Hypothalamus (tissue), 51 donors: Measurements from ENCODE around the gene MPP3.
A peak's percentile ranks its signal among the peaks of the same experiment; 100 is the strongest.

Experiments used
- DNase-seq, 51 donors: peaks; one replicate each; lab custom pipeline; 2025; lab: John Stamatoyannopoulos, UW

The MPP3 gene

DNA sequence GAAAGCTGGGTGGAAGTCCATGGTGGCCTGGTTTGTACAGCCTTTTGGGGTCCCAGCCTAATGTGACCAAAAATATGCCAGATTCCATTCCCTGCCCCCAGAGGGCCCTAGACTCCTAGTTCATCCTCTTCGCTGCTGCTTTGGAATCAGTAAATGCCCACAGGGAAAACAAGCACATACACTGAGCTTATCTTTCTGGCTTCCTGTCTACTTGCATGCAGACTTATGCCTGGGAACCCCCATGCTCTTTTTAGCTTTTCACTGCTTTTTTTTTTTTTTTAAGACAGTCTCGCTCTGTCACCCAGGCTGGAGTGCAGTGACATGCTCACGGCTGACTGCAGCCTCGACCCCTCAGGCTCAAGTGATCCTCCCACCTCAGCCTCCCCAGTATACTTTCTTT lies 7.9 kb upstream of the MPP3 start:
- no peak for DNase-seq

DNA sequence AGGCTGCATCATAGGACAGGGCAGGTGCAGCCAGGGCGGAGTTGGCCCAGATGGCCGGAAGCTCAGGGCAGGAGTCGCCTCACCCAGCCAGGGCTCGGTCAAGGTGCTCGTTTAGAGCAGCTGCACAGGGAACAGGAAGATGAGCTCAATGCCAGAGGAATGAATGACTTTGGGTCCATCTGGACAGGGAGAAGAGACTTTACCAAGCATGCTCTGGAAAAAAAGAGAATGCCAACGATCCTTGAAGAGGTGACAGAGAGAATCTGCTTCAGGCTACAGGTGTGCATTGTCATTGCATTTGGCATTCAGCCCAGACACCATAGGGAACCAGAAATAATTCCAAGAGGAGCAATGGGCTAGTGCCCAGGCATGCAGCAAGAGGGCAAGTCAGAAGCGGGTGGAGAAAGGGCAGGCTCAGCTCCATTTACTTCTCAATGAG lies 6.7 kb upstream of the MPP3 start:
- DNase-seq = no peak

DNA sequence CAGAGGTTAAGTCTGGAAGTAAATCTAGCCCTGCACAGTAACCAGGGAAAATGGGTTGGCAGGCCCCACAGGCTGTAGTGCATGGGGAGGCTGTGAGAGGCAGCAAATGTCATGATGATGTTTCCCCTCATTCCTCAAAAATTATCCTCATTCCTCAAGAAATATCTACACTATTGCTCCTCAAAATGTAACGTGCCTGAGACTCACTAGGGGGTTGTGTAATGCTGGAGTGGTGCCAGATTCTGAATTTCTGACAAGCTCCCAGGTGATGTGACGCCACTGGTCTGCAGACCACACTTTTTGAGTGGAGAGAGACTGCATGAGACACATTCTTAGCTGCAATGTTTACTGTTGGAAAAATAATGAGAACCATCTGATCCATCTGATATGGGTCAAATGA lies 1.2 kb upstream of the MPP3 start:
- no peak for DNase-seq

DNA sequence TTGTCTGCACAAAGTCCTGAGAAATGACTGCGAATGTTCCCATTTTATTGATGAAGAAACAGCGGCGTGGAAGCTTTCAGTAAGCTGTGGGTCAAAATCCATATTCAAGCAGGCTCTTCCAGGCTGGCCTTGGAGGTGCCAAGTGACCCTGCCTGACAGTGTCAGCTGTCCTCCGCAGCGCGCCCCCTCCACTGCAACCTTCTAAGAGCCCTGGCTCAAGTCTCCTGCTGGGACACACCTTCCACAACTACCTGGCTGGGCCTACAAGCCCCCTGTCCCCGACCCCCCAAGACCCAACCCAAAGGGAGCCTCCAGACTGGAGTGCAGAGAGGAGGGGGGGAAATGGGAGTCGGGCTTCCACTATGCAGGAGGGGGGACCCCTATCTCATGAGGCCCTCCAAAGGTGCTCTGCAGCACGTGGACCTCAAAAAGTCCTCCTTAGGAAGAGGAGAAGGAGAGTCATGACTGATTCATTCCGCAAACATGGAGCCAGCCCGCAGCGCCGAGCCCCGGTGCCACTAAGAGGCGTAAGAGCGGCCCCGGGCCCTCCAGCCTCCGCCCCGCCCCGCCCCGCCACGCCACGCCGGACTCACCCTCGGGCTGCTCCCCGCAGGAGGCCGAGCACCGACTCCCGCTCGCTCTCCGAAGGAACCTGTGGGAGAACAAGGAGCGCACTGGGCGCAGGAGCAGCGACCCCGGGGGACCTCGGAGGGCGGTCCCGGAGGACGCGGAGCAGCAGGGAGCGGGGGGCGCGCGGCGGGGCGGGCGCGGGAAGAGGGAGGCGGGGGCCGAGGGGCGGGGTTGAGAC lies 574 bp downstream of the MPP3 start:
- DNase-seq = peak in 17 of 51 donors; percentile 5 to 50 (median 24)

DNA sequence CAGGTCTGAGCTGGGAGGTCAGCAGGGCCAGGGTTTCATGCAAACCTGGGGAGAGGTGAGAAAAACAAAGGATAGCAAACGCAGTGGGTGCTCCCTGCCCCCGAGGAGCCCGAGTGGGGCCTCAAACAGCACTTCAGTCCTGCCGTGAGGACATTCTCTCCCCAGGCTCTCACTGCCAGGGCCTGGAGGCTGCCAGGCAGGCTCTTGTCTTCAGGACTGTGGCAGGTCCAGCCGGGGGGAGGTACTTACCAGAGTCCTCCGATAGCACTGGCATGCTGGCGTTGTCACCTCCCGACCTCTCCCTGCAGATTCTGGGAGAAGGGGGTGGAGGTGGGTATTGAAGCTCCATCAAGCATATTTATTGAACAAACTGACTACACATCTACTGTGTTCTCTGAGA lies 1.3 kb downstream of the MPP3 start:
- DNase-seq = no peak

DNA sequence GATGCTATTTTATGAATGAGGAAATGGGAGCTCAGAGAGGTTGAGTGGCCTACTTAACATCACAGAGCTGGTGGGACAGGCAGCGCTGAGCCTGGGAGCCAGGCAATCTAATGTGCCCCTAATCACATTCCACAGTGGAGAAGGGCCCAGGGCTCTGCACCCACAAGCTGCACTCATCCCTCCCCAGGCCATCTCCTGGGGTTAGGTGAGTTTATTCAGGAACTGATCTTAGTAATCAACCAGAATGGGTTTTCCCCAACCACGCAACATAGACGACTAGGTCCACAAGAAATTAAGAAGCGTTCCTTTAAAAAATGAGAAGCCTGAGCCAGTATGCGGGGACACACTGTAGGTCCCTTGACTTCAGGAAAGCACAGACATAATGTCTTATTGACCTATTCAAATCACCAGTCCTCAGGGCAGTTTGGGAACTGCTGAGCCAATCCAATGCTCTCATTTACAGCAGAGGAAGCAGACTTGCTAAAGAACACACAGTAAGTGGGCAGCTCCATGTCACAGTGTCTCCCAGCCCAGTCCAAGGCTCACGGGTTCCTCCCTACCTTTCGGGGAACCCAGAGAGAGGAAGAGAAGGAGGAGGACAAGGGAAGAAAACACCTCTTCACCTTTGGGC lies 2.3 kb downstream of the MPP3 start:
- DNase-seq = no peak

DNA sequence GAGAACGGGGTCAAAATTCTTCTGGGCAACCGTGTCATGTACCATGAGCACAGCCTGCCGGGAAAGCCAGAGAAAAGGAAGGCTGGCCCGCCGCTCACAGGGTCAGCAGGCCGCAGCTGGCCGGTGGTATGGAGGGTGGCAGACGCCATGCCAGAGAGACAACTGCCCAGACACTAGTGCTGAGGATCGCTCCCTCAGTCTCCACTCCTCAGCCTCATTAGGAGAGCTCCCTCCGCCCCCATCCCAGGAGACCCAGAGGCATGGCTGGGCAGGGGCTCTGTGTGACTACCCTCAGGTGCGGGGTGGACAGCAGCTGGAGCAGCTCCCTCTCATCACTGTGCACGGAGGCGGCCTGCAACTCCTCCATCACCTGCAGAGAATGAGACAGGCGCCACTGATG lies 3.2 kb downstream of the MPP3 start:
- DNase-seq = no peak

DNA sequence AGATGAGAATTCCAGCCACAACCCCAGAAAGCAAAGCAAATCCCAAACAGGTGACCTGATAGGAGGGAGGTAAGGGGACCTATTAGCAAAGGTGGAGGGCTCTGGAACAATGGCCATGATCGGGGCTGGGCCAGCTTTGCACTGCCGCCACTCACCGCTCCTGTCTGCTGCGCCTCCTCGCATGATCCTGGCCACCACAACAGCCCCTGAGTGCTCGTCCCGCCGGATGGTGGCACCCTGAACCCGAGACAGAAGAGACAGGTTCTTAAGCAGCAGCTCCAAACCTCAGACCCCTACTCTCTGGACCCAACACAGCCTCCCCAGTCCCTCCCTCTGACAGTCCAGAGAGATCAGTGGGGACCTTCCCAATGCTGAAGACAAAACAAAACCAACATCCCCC lies 5.3 kb downstream of the MPP3 start:
- no peak for DNase-seq

DNA sequence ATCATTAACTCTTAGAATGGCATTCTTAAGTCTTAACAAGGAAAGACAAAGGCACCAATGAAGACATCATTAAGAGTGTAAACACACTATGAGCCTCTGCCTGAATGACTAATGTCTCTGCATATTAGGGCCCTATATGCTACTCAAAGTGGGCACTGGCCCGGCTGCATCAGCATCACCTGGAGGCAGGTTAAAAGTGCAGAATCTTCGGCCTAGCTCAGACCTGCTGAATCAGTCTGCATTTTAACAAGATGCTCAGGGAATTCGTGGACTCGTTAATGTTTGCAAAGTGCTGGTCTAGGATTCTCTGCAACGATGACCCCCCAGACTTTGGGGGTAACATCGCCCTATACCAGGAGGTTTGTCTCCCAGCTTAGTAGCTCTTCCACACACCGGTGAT lies 6.7 kb downstream of the MPP3 start:
- no peak for DNase-seq

DNA sequence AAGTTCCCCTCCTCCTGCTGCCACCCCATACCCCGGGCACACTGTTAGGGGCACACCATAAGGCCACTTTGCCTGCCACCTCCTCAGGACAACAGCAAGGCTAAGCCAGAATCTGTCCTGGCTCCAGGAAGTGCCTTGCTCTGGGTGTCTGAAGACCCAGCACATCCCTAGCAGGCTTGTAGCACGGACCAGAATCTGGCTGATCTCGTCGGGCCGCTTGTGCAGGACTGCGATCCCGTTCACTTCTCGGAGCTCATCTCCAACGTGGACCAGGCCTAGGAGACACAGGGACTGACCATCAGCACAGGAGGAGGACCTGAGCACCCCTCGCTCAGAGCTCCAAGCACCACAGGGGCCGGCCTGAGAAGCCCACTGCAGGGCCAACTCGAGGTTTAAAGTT lies 7.4 kb downstream of the MPP3 start:
- DNase-seq = no peak

DNA sequence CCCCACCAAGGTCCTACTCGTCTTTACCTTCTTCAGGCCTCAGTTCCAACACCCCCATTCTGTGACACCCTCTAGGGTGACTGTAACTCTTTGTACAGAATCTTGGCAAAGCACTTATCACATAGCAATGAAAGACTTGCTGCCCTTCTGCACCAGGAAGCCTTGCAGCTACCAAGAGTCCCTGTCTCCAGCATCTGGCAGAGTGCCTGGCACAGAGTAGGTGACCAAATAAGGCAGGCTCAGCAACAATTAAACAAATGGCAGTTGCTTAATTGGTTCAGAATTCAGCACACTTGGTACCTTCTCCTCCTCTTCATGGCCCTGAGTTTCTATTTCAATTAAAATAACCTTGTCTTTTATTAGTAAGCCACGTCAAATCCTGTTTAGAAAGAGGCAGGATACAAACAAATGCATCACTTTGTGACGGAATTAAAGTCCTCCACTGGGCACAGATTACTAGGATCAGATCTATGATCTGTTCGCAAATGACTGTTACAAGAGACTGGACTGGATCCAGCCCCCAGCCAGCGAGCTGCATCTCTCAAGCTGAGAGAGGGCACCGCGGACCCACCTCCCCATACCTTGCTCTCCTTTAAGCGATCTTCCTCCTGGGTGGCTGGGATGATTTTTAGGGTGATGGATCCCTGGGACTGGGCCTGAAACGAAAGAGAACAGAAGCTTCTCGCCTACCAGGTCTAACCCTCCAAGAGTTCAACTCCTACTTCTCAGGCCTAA lies 9.4 kb downstream of the MPP3 start:
- DNase-seq = peak in 2 of 51 donors; percentile 8 to 26

DNA sequence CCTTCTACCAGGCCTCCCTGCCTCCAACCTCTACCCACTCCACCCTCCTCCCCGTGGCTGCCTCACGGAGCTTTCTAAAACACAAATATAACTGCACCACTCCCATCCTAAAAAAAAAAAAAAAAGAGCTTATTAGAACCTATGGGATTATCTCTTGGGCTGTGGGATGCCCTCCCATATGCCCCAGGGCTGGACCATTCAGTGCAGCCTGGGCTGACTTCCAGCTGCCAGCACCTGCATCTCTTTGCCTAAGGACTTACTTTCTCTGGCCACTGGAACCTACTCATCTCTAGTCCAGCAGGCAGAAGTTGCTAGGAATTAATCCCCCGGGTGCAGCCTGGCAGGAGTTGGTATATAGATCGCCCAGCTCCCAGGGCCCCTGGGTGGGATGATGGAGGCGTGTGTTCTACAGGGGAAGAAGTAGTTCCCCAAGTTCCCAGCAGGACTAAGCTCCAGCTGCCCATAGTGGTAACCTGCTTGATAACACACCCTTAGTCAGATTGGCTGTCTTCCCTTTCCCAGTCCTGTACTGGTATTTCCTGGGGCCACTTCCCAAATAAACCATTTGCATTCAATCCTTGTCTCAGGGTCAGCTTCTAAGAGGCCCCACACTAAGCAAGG lies 10.3 kb downstream of the MPP3 start:
- DNase-seq = no peak

DNA sequence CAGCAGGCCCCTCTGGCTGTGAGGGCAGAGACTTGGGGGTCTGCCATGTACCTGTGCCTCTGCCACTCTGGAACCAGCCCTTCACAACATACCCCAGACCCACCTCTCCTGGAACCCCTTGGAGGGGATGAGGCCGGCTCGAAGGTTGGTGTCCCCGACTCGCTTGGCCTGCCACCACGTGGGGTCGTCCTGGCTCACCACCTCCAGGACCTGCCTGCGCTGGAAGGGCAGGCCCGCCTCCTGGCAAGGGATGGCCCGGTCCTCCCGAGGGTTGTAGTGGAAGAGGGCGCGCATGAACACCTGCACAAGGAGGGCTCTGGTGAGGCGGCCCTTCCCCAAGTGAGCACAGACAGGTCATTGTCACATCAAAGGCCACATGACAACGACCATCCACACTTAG lies 12.2 kb downstream of the MPP3 start:
- no peak for DNase-seq

DNA sequence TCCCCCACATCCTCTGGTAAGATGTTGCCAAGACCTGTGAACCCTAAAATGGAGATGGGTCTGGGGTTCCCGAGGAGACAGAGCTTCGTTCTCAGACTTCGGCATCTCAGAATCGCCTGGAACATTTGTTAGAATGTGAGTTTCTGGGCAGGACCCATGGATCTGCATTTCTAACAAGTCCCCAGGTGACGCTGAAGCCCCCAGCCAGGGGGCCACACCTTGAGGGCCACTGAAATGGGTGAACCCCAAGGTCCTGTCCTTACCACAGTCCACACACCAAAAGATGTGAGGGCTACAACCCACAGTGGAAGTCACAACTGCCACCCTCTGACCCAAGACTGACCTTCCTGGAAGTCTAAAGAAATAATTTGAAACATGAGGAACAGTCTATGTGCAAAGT lies 14.0 kb downstream of the MPP3 start:
- no peak for DNase-seq

DNA sequence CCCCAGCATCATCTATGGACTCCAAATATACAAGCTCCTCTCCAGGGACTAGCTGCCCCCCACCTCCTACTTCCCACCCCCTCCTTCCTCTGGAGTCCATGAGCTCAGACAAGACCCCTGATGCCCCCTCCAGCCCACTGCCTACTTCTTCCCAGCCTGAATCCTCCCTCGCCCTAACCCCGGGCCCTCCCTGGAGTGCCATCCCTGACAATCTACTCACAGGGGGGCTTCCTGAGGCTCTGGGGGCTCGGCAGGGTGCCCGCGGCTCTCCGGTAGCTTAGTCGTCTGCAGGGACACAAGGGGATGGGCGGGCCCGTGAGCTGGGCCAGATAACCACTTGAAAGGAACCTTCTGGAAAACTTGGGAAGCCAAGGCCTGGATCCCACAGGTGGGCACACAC lies 15.1 kb downstream of the MPP3 start:
- no peak for DNase-seq

DNA sequence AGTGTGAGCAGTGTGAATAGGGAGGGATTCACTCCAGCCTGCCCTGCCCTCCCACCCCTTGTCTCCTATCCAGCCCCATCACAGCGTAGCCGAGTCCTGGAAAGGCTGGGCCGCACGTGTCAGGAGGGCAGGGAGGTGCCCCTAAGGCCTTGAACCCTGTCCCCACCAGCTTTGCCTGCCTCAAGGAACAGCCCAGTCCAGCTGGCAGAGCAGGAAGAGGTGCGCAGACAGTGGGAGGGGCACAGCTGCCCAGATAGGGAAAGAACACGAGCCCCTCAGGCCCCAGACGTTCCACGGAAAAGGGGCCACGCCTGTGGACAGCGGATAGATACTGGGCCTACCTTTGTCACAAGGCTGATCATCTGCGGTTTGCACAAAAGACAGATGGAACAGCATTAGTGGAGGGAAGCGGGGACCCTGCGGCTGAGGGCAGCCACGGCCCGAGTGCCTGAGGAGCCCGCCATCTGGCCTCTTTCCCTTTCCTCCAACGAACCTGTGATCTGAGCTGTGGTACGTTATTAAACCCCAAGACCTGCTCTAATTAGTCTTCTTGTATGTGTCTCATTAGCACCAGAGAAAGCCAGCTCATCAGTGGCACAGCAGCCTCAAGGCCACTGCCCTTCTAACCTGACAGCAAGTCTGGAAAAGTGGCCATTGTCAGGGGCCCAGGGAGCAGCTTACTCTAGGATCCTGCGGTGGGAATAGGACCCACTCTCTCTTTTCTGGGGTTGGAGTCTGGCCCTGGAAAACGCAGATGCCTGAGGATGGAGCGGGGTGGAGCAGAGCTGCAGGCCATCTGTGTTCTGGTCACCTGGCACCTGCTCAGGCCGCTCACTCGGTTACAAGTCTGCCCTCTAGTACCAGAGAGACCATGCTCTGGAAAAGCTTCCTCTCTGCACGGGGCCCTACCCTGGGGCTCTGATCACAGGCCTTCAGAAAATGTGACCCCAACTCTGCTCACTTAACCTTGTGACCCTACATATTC lies 16.3 kb downstream of the MPP3 start:
- no peak for DNase-seq

DNA sequence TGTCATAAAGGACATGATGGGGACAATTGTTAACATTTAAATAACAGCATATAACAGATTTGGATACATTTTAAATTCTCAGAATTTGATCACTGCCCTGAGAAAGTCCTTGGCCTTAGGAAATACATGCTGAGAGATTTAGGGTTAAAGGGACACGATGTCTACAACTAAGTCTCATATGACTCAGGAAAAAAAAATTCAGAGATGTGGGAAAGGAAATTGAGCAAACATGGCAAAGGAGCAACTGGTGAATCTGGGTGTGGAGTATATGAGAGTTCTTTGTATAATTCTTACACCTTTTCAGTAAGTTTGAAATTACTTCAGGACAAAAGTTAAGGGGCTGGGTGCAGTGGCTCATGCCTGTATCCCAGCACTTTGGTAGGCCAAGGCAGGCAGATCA lies 18.2 kb downstream of the MPP3 start:
- DNase-seq = no peak

DNA sequence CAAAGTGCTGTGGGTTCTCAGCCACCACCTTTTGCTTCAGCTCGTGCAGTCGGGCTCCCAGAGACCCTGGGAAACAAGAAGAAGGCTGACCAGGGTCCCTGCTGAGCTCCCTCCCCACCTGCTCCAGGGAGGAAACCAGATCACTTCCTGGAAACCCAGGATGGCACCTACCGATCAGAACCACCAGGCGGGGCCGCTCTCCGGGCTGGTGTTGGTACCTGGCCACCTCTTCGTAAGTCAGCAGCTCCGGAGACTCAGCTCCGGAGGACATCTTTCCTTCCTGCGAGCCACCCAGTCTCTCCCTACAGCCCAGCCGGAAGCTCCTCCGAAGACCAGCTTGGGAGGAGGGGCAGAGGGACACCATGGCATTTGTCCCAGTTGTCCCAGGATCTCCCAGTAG lies 18.9 kb downstream of the MPP3 start:
- no peak for DNase-seq

DNA sequence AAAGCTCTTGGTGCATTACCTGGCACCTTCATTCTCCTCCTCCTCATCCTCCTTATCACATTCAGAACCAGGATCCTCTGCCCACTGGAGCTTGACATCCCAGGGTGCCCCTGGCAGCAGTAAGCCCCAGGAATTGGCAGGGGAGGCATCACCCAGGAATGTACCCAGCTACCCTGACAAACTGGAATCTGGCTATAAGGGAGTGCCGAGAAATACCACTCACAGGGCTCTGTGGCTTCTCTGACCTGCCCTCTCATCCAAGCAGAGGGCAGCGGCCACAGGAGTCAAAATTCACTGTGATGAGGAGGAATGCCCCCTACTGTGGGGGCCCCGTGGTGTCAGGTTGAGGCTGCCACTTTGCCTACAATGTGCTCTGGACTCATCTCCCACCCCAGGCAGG lies 19.6 kb downstream of the MPP3 start:
- no peak for DNase-seq
